Fibroblast of the aortic adventitia (primary cell): ENCODE data around the gene WDR18. TPM values are rescaled to one million over a fixed set of nuclear protein-coding genes. Genes with fewer than 3 reads are reported as not detected.

Source experiments
- DNase-seq: peaks from one replicate; pipeline ENCODE4 v3.0.0-alpha.2; 2010; ENCODE audit warnings: low read depth
- H3K4me3 ChIP-seq: 2 replicates; pipeline ENCODE4 v1.5.1; 2011; ENCODE audit warnings: low read depth, mild to moderate bottlenecking, control low read depth, low read length, moderate library complexity
- CTCF ChIP-seq: IDR thresholded peaks from 2 replicates; pipeline ENCODE4 v1.5.1; 2011; ENCODE audit warnings: mild to moderate bottlenecking, low read length, control low read depth, inconsistent platforms; ENCODE audit not compliant: insufficient read depth
- total RNA-seq: library from RNA; depleted of rRNA; stranded (reverse); fragments of >200 nt; gene quantifications from 2 replicates; pipeline ENCODE4 v1.2.3, GENCODE V29; 2012; ENCODE audit warnings: low replicate concordance

WDR18 gene
- total RNA-seq, 1 donor, result 45.0 TPM

GRCh38 chr19:1017115-1017905, 33.2 kb downstream of the WDR18 start:
- DNase-seq, result no peak
- TF ChIP-seq CTCF, result no peak
- H3K4me3 ChIP-seq, result peak overlapping the region; percentile 28

- TF ChIP-seq CTCF, result no peak
- peak overlapping the region; percentile 18 for H3K4me3 ChIP-seq
- DNase-seq, result no peak
Measured at GRCh38 chr19:1017906-1018305, 33.8 kb downstream of the WDR18 start.

- peak overlapping the region; percentile 18 for H3K4me3 ChIP-seq
- no peak for DNase-seq
- no peak for TF ChIP-seq CTCF
Measured at GRCh38 chr19:1018393-1018792, 34.2 kb downstream of the WDR18 start.

GRCh38 chr19:1018932-1019615, 34.9 kb downstream of the WDR18 start:
- TF ChIP-seq CTCF, result no peak
- DNase-seq, result no peak
- peak overlapping the region; percentile 87 for H3K4me3 ChIP-seq

- TF ChIP-seq CTCF, result no peak
- DNase-seq, result no peak
- H3K4me3 ChIP-seq, result peak overlapping the region; percentile 87
Measured at GRCh38 chr19:1019616-1019961, 35.4 kb downstream of the WDR18 start.

GRCh38 chr19:1019980-1020867, 36.1 kb downstream of the WDR18 start:
- no peak for TF ChIP-seq CTCF
- peak overlapping the region; percentile 87 for H3K4me3 ChIP-seq
- no peak for DNase-seq
